Activated CD8-positive, alpha-beta memory T cell treated with anti-CD3 and anti-CD28 coated beads, Interleukin-2, amount 50 U/mL, for 24 hours (primary cell): ENCODE measurements around the gene FBN3.

Experiments
- DNase-seq: peaks from one replicate; pipeline ENCODE4 v3.0.0-alpha.2; 2020; ENCODE audit errors: extremely low read depth

FBN3 gene

DNA sequence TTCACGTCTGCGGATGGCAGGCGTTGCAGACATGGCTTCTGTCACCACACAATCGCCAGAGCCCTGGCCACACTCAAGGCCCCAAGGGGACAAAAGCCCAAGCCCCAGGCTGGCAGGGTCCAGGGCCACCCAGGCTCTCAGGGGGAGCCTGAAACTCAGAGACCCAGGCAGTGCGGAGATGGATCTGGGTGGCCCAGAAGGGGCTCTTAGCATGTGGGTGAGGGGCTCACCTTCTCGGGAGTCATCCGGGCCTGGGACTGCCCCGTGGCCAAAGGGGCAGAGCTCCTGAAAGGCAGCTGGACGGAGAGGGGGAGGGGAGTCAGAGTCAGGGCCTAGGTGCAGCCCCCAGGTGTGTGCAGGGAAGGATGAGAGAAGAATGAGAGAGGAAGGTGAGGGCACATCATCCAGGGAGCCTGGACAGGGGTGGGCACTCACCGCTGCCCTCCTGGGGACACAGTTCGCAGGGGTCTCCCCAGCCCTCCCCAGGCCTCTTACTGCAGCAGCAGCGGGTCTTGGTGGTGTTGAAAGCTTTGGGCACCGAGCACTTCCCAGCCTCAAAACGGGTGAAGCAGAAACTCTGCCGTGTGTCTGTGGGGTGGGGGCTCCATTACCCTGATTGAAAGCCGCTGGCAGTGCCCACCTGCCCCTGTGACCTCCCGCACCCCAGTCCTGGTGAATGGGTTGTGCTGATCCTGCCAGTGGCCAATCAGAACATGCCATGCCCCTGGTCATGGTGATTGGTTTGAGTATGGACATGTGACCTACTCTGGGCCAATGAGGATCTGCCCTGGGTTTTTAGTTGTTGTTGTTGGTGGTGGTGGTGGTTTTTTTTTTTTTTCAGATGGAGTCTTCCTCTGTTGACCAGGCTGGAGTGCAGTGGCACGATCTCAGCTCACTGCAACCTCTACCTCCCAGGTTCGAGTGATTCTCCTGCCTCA lies 59.5 kb downstream of the FBN3 start:
- DNase-seq, result no peak

DNA sequence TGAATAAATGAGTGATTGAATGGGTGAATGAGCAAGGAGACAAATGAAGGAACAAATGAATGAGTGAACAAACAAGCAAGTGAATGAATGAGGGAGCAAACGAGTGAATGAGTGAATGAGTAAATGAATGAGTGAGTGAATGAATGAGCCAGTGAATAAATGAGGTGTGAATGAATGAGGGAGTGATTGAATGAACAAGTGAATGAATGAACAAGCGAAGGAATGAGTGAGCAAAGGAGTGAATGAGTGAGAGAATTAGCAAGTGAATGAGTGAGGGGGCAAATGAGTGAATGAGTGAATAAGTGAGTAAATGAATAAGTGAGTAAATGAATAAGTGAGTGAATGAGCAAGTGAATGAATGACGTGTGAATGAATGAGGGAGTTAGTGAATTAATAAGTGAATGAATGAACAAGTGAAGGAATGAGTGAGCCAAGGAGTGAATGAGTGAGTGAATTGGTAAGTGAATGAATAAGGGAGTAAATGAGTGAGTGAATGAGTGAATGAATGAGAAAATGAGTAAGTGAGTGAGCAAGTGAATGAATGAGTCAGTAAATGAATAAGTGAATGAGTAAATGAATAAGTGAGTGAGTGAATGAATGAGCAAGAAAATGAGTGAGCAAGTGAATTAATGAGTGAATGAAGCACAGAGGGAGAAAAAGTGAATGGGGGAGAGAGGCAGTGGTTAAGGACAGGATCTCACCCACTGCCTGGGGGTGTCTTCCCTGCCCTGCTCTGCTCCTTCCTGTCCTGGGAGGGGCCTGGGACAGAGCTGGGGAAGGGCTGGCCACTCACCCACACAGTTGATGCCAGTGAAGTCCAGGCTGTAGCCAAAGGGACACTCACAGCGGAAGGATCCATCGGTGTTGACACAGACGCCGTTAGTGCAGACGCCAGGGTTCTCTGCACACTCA lies 60.4 kb downstream of the FBN3 start:
- no peak for DNase-seq

DNA sequence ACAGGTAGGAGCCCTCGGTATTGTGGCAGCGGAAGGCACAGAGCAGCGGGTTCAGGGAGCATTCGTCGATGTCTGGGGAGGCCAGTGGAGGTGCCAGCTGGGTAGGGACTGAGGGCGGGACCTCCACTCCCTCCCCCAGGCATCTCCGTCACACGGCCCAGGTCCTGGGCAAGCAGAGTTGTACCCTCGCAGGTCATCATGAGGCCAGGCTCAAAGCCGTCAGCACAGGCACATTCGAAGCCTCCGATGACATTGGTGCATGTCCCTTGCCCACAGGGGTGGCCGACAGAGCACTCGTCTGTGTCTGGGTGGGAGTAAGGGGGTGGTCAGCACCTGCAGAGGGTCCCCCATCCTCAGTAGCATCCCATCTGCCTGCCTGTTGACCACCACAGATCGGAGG lies 61.5 kb downstream of the FBN3 start:
- no peak for DNase-seq

DNA sequence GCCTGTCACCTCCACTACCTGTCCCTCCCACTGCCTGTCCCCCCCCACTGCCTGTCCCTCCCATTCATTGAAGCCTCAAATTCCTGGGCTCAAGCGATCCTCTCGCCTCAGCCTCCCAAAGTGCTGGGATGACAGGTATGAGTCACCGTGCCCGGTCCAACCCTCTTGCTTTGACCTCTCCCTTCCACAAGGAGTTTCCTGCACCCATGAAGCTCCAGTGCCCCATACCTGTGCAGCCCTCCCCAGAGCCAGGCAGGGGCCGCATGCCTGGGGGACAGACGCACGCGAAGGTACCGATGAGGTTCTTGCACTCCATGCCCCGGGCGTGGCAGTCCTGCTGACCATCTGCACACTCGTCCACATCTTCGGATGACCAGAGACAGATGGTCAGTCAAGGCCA lies 62.5 kb downstream of the FBN3 start:
- no peak for DNase-seq

DNA sequence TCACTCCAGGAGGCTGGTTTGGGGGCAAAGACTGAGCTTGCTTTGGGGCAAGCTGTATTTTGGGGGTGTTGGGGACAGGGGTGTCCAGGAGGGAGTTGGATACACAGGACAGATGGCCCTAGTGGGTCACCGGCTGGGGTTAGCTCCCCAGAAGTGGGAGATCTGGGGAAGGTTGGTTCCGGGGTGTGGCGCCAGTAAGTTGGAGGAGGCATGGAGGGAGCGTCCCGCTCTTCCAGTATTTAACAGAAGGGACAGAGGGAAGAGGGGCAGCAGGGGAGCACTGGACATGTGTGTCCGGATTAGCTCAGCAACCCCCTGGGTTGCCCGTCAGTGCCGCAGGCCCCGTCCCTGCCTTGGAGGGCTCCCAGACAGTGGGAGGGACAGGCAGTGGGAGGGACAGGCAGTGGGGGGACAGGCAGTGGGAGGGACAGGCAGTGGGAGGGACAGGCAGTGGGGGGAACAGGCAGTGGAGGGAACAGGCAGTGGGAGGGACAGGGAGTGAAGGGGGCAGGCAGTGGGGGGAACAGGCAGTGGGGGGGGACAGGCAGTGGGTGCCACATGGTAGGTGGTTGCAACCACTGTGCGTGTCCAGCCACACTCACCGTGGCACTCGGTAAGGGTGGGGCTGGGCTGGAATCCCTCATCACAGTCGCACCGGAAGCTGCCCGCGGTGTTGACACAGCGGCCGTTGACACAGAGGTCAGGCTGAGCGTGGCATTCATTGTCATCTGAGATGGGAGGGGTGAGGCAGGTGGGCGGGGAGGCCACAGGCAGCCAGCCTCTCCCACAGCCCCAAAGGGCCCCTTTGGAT lies 63.6 kb downstream of the FBN3 start:
- no peak for DNase-seq

DNA sequence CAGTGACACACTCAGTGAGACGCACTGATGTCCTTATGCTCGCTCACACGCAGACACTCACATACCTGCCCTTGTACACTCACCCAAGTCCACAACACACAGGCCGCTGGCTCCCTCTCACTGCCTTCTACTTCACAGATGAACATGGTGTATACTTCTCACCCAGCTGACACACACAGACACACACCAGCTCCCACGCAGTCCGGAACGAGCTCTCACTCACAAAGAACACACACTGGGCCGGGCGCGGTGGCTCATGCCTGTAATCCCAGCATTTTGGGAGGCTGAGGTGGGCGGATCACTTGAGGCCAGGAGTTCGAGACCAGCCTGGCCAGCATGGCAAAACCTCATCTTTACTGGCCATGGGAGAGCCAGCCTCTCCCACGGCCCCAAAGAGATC lies 65.2 kb downstream of the FBN3 start:
- no peak for DNase-seq

DNA sequence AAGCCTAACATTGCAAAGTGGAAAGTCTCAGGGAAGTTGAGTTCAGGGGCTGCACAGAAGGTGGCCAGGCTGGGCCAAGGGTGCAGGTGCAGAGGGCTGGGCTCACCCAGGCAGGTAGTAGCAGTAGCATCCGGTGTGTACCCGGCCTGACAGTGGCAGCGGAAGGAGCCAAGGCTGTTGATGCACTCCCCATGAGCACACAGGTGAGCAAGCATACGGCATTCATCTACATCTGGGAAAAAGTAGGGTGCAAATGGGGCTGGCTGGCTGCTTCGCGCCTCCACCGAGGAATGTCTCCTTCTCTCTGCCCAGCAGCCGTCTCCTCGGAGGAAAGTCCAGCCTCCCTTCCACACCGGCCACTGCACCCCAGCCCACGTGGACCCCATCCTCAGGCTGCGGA lies 66.3 kb downstream of the FBN3 start:
- no peak for DNase-seq

DNA sequence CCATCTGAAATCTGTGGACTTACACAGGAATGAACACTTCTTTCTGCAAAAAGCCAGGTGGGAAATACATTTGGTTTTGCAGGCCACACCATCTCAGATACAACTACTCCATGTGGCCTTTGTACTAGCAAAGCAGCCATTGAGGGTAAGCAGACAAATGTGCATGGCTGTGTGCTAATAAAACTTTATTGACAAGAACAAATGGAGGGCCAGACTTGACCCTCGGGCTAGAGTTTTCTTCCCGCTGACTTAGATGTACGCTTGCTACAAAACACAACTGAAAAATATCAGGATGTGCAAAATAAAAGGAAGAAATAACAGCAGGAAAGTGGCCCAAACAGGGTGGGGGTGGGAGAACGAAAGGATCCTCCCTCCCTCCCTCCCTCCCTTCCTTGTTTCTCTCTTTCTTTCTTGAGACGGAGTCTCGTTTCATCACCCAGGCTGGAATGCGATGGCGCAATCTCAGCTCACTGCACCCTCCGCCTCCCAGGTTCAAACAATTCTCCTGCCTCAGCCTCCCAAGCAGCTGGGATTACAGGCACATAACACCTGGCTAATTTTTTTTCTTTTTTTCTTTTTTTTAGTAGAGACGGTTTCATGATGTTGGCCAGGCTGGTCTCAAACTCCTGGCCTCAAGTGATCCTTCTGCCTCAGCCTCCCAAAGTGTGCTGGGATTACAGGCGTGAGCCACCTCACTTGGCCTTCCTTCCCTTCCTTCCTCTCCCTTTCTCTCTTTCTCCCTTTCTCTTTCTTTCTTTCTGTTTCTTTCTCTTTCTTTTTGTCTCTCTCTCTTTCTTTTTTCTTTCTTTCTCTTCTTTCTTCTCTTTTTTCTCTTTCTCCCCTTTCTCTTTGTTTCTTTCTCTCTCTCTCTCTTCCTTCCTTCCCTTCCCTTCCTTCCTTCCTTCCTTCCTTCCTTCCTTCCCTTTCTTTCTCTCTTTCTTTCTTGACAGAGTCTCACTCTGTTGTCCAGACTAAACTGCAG lies 67.5 kb downstream of the FBN3 start:
- no peak for DNase-seq

DNA sequence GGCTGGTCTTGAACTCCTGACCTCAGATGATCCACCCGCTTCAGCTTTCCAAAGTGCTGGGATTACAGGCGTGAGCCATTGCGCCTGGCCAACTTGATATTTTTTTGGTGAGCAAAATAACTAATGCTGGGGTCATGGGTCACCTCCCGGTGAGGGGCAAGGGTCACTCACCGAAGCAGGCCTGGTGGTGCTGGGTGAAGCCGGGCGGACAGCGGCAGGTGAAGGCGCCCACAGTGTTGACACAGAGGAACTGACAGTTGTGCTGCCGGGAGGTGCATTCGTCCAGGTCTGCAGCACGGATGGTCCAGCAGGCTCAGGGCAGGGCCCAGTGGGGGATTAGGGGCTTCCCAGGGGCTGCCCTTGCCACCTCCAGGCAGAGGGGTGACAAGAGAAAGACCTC lies 68.6 kb downstream of the FBN3 start:
- DNase-seq, result no peak

DNA sequence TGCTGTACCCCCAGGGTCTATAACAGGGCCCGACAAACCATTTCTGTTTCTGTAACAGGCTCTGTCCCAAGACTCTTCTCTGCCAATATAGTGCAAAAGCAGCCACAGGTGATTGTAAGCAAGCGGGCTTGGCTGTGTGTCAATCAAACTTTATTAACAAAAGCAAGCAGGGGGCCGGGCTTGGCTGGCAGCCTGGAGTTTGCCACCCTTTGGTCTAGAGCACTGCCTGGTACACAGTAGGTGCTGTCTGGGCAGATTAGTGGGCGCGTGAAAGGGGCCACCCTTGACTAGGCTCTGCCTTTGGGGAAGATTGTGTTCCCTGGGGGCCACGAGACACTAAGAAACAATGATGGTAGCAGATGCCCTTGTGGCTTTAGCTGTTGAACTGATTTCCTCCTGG lies 69.4 kb downstream of the FBN3 start:
- DNase-seq, result no peak

DNA sequence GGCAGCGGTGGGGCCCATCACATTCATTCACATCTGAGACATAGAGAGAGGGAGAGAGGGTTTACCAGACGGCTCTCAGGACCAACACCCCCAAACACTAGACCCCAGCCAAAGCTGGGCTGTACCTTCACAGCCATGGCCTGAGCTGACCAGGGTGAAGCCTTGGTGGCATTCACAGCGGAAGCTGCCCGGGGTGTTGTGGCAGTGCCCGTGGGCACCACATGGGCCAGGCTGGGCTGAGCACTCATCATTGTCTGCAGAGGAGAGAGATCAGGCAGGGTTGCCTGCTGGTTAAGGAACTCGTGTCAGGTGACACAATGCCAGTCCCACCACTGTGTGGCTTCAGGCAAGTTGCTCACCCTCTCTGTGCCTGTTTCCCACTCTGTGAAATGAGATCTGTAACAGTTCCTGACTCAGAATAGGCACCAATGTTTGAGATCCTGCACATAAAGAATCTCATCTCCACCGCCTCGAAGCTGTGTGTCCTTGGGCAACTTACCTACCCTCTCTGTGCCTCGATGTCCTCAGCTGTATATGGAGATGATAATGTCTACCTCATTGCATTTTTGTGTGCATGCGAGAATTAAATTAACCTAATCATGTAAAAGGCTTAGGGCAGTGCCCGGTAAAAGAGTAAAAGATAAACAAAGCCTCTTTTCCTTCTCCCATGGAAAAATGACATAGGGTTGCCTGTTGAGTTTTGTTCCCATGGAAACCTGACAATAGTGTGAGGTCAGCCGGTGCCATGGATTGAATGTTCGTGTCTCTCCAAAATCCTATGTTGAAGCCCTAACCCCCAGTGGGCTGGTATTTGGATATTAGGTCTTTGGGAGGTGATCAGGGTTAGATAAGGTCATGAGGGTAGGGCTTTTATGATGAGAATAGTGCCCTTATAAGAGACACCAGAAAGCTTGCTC lies 74.0 kb downstream of the FBN3 start:
- DNase-seq, result no peak

DNA sequence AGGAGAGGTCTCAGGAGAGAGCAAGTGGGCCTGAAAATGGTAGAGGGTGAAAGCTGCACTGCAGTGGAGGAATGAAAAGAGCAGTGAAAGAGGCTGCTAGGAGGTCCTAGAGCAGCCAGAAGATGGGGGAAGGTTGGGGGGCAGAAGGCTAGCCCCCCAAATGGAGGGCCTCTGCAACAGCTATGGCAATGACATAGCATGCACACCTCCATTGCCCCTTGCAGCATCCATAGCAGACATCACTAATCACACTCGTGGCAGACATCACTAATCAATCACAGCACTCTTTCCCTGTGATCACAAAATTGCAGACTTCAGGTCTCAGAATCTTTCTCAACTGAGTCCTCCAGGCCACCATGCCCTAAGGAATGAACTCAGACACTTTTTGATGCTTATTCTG lies 74.9 kb downstream of the FBN3 start:
- DNase-seq, result no peak

DNA sequence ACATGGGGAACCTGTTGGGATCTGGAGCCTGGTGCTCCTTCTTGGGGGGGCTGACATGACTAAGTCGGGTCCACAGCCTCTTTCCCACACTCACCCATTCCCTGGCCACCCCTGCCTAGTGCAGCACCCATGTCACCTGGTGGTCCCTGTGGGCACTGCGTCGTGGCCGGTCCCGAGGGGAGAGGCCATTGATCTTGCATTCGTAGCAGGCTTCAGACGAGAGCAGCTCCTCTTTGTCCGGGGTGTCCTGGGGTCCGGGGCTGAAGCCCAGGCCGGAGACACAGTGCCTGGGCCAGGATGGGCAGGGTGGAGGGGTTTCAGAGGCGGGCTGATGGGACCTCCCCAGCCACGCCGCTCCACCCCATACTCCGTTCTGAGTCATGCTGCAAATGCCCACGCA lies 77.5 kb downstream of the FBN3 start:
- no peak for DNase-seq

DNA sequence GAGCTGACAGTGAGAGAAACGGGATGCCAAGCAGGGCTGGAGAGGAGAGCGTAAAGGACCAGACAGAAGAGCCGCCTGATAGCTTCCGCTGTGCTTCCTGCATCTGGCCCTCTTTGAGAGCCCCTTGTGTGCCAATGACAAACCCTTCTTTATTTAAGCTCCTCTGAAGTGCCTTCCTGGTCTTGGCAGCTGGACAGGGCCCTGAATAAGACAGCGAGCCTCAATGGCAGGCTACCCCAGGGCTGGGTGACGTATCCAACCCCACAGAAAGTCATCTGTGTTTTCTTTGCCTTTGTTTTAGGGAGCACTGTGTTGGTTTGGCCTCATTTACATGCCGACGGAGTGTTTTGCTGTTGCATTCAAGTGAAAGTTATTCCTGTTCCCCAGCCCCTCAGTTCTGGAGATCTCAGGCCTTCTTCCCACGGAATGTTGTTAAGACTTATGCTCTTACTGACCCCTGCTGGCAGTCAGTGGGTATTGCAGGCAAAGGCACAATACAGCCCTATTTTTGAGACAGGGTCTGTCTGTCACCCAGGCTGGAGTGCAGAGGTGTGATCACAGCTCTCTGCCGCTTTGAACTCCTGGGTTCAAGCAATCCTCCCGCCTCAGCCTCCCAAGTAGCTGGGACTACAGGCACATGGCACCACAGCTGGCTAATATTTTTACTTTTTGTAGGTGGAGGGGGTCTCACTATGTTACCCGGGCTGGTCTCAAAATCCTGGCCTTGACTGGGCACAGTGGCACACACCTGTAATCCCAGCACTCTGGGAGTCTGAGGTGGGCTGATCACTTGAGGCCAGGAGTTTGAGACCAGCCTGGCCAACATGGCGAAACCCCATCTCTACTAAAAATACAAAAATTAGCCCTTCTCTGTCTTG lies 80.1 kb downstream of the FBN3 start:
- no peak for DNase-seq

DNA sequence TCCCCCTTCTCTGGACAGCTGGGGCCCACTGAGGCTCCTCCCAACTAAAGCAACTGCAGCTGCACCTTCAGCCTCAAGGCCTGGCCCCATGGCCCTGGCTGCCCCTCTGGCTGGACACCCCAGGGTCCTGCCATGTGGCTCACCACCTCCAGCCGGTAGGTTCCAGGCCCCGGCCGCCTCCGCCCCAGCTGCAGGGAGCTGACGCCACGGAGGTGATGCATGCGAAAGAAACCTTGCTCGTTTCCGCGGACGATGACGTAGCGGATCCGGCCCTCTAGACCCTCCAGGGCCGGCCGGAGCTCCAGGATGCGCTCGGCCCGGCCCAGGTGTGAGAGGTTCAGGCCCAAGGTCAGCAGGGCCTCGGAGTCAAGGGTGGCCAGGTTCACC lies 83.5 kb downstream of the FBN3 start:
- DNase-seq, result no peak

DNA sequence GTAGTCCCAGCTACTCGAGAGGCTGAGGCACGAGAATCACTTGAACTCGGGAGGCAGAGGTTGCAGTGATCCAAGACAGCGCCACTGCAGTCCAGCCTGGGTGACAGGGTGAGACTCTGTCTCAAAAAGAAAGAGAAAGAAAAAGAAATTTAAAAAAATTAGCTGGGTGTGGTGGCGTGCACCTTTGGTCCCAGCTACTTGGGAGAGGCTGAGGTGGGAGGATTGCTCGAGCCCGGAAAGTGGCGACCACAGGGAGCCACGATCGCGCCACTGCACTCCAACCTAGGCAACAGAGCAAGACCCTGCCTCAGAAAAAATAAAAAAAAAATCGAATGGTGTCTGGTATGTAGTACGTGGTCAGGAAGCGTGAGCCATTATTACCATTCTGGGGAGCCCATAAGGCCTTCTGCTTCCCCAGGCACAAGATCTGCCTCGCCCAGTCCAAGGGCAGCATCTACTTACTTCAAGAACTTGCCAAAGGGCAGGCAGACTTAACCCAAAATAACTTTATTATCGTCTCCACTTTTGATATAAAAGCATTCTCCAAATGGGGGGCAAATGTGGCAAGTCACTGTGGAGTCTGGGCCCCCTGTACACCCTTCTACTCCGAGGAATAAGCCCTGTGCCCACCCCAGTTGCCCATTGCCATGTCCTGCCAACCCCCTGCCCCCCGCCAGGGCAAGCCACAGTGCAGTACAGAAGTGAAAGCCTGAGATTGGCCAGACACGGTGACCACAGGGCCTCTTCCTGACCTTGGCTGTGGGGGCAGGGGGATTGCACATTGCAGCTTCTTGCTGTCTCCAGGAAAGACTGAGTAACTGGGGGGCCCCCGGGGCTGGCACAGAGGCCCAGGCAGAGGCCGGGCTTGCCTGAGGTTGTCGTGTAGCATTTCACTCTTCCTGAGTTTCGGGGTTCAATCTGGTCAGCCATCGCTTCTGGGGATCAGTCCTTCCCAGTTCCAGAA lies 84.2 kb downstream of the FBN3 start:
- DNase-seq, result no peak

DNA sequence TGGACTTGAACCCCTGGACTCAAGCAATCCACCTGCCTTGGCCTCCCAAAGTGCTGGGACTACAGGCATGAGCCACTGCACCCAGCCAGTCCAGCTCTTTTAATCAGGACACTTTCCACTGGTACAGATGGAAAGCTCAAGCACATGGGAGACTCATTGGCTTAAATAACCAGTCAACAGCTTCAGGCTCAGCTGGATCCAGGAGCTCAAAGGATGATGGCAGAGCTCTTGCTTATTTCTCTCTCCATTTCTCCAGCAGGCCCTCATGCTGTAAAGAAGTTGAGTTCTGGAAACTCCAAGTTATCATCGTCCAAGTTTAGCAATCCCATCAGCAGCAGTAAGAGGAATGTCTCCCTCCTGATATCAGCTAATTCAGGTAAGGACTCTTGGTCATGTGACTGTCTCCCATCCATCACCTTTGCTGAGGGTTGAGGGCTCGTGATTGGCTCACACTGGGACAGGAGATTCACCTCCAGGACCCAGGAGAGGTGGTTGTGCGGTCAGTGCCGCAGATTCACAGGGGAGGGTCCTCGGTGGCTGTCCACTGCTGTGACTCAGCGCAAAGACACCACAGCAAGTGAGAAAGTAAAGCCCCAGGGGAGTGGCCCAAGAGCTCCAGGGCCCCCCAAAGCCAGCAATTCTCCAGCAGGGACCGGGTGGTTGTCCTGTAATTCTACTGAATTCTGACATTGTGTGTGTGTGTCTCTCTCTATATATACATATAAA lies 91.7 kb downstream of the FBN3 start:
- DNase-seq, result no peak
